NCI-H345 treated with DMSO at 0.1 percent for 48 hours (cell line): ENCODE results near the gene PBXIP1.
"Not testable (repeated sequence)": the region's sequence is repeated elsewhere in the genome, so short reads cannot be mapped to it uniquely, and the experiment has no call there.

Experiments
- DNase-seq: peaks from one replicate; lab custom pipeline; 2025; ENCODE audit not compliant: unreplicated experiment; lab: John Stamatoyannopoulos, UW

PBXIP1 gene

GRCh38 chr1:154955718-154956543 is at the start of gene PBXIP1:
TSS of gene PBXIP1 (minus strand) at chr1:154956099. CDS start at chr1:154953721, 2,378 bp downstream.
- peak; percentile 99 for DNase-seq

GRCh38 chr1:155005076-155006011 is 49.4 kb upstream of the PBXIP1 start:
- no peak for DNase-seq

- no peak for DNase-seq
These were observed 48.6 kb upstream of the PBXIP1 start for GRCh38 chr1:155004352-155005075.

- no peak for DNase-seq
These were observed 48.0 kb upstream of the PBXIP1 start for GRCh38 chr1:155003766-155004351.

GRCh38 chr1:155003227-155003765 is 47.4 kb upstream of the PBXIP1 start:
- DNase-seq, result no peak

GRCh38 chr1:155002464-155003226 is 46.7 kb upstream of the PBXIP1 start, which contains the start of gene ZBTB7B:
TSS of gene ZBTB7B (plus strand) at chr1:155002802. CDS start at chr1:155014661, 11,859 bp downstream.
- no peak for DNase-seq

- DNase-seq, result peak; percentile 100
These were observed 46.0 kb upstream of the PBXIP1 start for GRCh38 chr1:155001675-155002463.

GRCh38 chr1:155001425-155001674 is 45.5 kb upstream of the PBXIP1 start:
- peak; percentile 93 for DNase-seq

GRCh38 chr1:155000726-155001424 is 45.0 kb upstream of the PBXIP1 start:
- peak; percentile 95 for DNase-seq

- no peak for DNase-seq
These were observed 44.5 kb upstream of the PBXIP1 start for GRCh38 chr1:155000411-155000725.

GRCh38 chr1:154999571-155000410 is 43.9 kb upstream of the PBXIP1 start:
- DNase-seq, result peak; percentile 77

- DNase-seq, result peak; percentile 84
These were observed 43.1 kb upstream of the PBXIP1 start for GRCh38 chr1:154998818-154999570.

GRCh38 chr1:154998201-154998780 is 42.4 kb upstream of the PBXIP1 start:
- no peak for DNase-seq

- DNase-seq, result no peak
These were observed 41.2 kb upstream of the PBXIP1 start for GRCh38 chr1:154996966-154997701.

GRCh38 chr1:154995301-154995983 is 39.5 kb upstream of the PBXIP1 start:
- DNase-seq, result not testable (repeated sequence)
